HEK293 (cell line): ENCODE data around the gene PAXX.

Experiments used
- CTCF ChIA-PET: fragments of 350-600 bp; formaldehyde crosslinking; extraction: SDS; loops from one replicate; lab custom pipeline; 2021; ENCODE audit warnings: antibody characterized with exemption; lab: Yijun Ruan, JAX
- POLR2A ChIA-PET: fragments of 300-600 bp; formaldehyde crosslinking; extraction: SDS; loops from one replicate; lab custom pipeline; 2020; ENCODE audit warnings: antibody characterized with exemption, inconsistent platforms; lab: Yijun Ruan, JAX
- H3K27ac ChIP-seq: fragments of 200-500 bp; sonication (Bioruptor generic); 2 replicates; pipeline ENCODE4 v1.5.1; 2014; ENCODE audit warnings: low read depth, low read length, control low read depth, inconsistent platforms; ENCODE audit errors: extremely low read depth
- H3K36me3 ChIP-seq, 2 experiments: fragments of 200-500 bp in 1 of 2; sonication (Bioruptor generic) in 1 of 2; 1 replicate in 1 of 2; 2 replicates in 1 of 2; pipeline ENCODE4 v1.5.1; 2014 to 2017; ENCODE audit warnings: inconsistent platforms in 2 of 2, low read length in 2 of 2; ENCODE audit not compliant: control insufficient read depth in 2 of 2, insufficient read depth in 1 of 2
- H3K4me1 ChIP-seq: fragments of 200-500 bp; sonication (Bioruptor generic); 2 replicates; pipeline ENCODE4 v1.5.1; 2014; ENCODE audit warnings: mild to moderate bottlenecking, low read length, inconsistent platforms; ENCODE audit not compliant: control insufficient read depth, insufficient read depth
- H3K4me3 ChIP-seq: 2 replicates; pipeline ENCODE4 v1.5.1; 2011; ENCODE audit warnings: low read depth, mild to moderate bottlenecking, control low read depth, low read length, moderate library complexity
- H3K9me3 ChIP-seq: fragments of 200-500 bp; sonication (Bioruptor generic); 2 replicates; pipeline ENCODE4 v1.5.1; 2014; ENCODE audit warnings: low read depth, low read length, inconsistent platforms; ENCODE audit not compliant: control insufficient read depth, insufficient read depth
- ZBTB17 ChIP-seq: fragments of 450-650 bp; formaldehyde crosslinking; IDR thresholded peaks from 2 replicates; pipeline ENCODE4 v1.5.1; 2016; ENCODE audit warnings: missing biosample characterization, missing genetic modification characterization
- ZFP69B ChIP-seq: fragments of 450-650 bp; formaldehyde crosslinking; IDR thresholded peaks from 2 replicates; pipeline ENCODE4 v1.5.1; 2016; ENCODE audit warnings: missing biosample characterization, missing genetic modification characterization
- ZNF132 ChIP-seq: fragments of 450-650 bp; formaldehyde crosslinking; IDR thresholded peaks from 2 replicates; pipeline ENCODE4 v1.5.1; 2017; ENCODE audit warnings: missing biosample characterization, missing genetic modification characterization, borderline replicate concordance
- ZNF138 ChIP-seq: fragments of 450-650 bp; formaldehyde crosslinking; IDR thresholded peaks from 2 replicates; pipeline ENCODE4 v1.5.1; 2016; ENCODE audit warnings: missing biosample characterization, missing genetic modification characterization, borderline replicate concordance
- ZNF341 ChIP-seq: fragments of 450-650 bp; formaldehyde crosslinking; IDR thresholded peaks from 2 replicates; pipeline ENCODE4; 2016; ENCODE audit warnings: low read depth, missing biosample characterization, missing genetic modification characterization
- ZNF37A ChIP-seq: fragments of 450-650 bp; IDR thresholded peaks from 2 replicates; pipeline ENCODE4 v1.5.1; 2018; ENCODE audit warnings: missing biosample characterization, missing genetic modification characterization
- ZNF394 ChIP-seq: fragments of 450-650 bp; formaldehyde crosslinking; IDR thresholded peaks from 2 replicates; pipeline ENCODE4 v1.5.1; 2016; ENCODE audit warnings: missing biosample characterization, missing genetic modification characterization, mild to moderate bottlenecking, moderate library complexity, borderline replicate concordance
- ZNF416 ChIP-seq: fragments of 450-650 bp; formaldehyde crosslinking; IDR thresholded peaks from 2 replicates; pipeline ENCODE4 v1.5.1; 2016; ENCODE audit warnings: missing biosample characterization, missing genetic modification characterization
- ZNF501 ChIP-seq: fragments of 450-650 bp; formaldehyde crosslinking; IDR thresholded peaks from 2 replicates; pipeline ENCODE4 v1.5.1; 2016; ENCODE audit warnings: missing biosample characterization, missing genetic modification characterization
- ZNF555 ChIP-seq: fragments of 450-650 bp; formaldehyde crosslinking; conservative IDR thresholded peaks from 2 replicates; pipeline ENCODE4 v1.5.1; 2017; ENCODE audit warnings: missing biosample characterization, mild to moderate bottlenecking, missing genetic modification characterization, inconsistent platforms
- ZNF600 ChIP-seq: fragments of 450-650 bp; formaldehyde crosslinking; IDR thresholded peaks from 2 replicates; pipeline ENCODE4 v1.5.1; 2016; ENCODE audit warnings: missing biosample characterization, missing genetic modification characterization
- ZNF677 ChIP-seq: fragments of 450-650 bp; IDR thresholded peaks from 2 replicates; pipeline ENCODE4 v1.5.0; 2018; ENCODE audit warnings: missing biosample characterization, mild to moderate bottlenecking, missing genetic modification characterization, moderate library complexity
- TF ChIP-seq, protein P1 (sequence below): fragments of 450-650 bp; formaldehyde crosslinking; IDR thresholded peaks from 2 replicates; pipeline ENCODE4 v1.5.1; 2016; ENCODE audit warnings: missing biosample characterization, missing genetic modification characterization
- TF ChIP-seq, protein P2 (sequence below): fragments of 450-650 bp; formaldehyde crosslinking; IDR thresholded peaks from 2 replicates; pipeline ENCODE4 v1.5.1; 2016; ENCODE audit warnings: missing biosample characterization, missing genetic modification characterization
- TF ChIP-seq, protein P3 (sequence below): fragments of 450-650 bp; formaldehyde crosslinking; IDR thresholded peaks from 2 replicates; pipeline ENCODE4 v1.5.1; 2017; ENCODE audit warnings: missing biosample characterization, mild to moderate bottlenecking, missing genetic modification characterization, moderate library complexity
- TF ChIP-seq, protein P4 (sequence below): fragments of 450-650 bp; formaldehyde crosslinking; IDR thresholded peaks from 2 replicates; pipeline ENCODE4 v1.5.1; 2016; ENCODE audit warnings: missing biosample characterization, missing genetic modification characterization
- TF ChIP-seq, protein P5 (sequence below): fragments of 450-650 bp; formaldehyde crosslinking; IDR thresholded peaks from 2 replicates; pipeline ENCODE4 v1.5.1; 2016; ENCODE audit warnings: missing biosample characterization, missing genetic modification characterization

Gene PAXX

DNA sequence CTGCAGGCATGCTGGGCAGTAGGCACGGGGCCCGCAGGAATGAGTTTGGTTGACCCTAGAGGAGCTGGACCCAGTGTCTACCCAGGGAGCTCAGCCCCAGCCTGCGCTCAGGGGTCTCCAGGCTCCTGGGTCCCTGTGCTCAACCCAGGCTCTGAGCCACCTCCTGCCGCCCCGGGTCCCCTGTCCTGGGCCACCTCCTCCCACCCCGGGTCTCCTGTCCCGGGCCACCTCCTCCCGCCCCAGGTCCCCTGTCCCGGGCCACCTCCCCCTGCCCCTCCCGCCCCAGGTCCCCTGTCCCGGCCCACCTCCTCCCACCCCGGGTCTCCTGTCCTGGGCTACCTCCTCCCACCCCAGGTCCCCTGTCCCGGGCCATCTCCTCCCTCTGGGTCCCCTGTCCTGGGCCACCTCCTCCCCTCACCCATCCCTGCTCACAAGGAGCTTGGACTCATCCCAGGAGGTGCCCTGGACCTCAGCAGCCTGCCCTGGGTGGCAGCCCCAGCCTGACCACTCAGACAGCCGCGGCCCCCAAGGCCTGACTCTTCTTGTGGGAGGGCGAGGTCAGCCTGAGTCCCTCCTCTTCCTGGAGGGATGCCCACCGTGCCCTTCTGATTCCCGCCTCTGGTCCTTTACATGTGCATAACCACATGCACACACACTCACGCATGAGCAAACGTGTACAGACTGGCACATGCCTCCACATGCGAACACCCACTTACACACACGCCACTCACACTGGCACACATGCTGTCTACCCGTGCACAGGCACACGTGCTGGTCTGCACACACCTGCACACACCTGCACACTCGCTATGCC lies 37.7 kb upstream of the PAXX start:
- no peaks in the 10 kb centered on the region; the same call in 1 of the 2 replicates for H3K4me1 ChIP-seq
- TF ChIP-seq ZNF341: no peak
- TF ChIP-seq, protein P1, sequence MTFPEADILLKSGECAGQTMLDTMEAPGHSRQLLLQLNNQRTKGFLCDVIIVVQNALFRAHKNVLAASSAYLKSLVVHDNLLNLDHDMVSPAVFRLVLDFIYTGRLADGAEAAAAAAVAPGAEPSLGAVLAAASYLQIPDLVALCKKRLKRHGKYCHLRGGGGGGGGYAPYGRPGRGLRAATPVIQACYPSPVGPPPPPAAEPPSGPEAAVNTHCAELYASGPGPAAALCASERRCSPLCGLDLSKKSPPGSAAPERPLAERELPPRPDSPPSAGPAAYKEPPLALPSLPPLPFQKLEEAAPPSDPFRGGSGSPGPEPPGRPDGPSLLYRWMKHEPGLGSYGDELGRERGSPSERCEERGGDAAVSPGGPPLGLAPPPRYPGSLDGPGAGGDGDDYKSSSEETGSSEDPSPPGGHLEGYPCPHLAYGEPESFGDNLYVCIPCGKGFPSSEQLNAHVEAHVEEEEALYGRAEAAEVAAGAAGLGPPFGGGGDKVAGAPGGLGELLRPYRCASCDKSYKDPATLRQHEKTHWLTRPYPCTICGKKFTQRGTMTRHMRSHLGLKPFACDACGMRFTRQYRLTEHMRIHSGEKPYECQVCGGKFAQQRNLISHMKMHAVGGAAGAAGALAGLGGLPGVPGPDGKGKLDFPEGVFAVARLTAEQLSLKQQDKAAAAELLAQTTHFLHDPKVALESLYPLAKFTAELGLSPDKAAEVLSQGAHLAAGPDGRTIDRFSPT (tag by site-specific recombination): peak; percentile 56; the same call in 1 of the 2 replicates
- ChIA-PET POLR2A (interaction anchor here (0.5 kb wide), 1 partner anchor 16 kb away, joined by 5 read pairs; no protein-coding TSS in a partner anchor), CTCF (interaction anchor here (1.0 to 1.6 kb wide), 4 partner anchors 9 to 81 kb away, joined by 3 to 6 read pairs (median 4); partner anchors contain the start of genes C8G and PAXX)
- H3K9me3 ChIP-seq: no peaks in the 10 kb centered on the region
- no peaks in the 10 kb centered on the region for H3K36me3 ChIP-seq
- no peak overlapping the region for H3K27ac ChIP-seq
- H3K4me3 ChIP-seq: no peak overlapping the region

DNA sequence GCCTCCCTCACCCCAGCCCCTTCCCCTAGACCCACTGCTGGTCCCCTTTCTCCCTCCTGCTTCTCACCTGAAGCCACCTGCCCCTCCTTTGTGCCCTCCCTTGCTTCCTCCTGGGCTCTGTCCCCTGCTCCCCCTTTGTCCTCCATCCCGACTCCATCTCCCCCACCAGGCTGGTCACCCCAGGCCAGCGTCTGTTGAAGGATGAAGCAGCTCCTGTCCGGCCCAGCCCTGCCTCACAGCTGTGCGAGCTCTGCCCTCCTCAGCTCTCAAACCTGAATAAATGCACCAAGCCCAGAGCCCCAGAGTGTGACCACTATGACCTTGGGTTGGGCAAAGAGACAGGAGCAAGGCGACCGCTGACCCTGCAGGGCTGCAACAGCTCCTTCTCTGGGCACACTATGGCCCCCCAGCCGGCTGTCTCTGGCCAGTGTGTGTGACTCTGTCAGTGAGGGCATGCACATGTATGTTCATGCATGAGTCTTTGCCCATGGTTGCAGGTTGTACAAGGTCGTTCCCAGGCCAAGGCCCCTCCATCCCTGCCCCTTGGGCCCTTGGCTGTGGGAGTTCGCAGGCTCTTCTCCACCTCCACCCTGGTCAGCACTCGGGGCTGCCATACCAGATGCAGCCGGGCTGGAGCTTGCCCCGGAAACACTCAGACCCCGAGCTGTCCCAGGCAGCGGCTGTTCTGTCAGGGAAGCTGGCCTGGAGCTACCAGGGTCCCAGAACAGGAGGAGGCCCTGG lies 36.9 kb upstream of the PAXX start:
- TF ChIP-seq ZNF132 (tag by site-specific recombination): no peak
- no peak for TF ChIP-seq ZNF37A (tag by site-specific recombination)
- no peak for TF ChIP-seq ZNF394 (tag by site-specific recombination)
- TF ChIP-seq ZNF677 (tag by site-specific recombination): no peak
- no peak for TF ChIP-seq ZNF555
- TF ChIP-seq, protein P2, sequence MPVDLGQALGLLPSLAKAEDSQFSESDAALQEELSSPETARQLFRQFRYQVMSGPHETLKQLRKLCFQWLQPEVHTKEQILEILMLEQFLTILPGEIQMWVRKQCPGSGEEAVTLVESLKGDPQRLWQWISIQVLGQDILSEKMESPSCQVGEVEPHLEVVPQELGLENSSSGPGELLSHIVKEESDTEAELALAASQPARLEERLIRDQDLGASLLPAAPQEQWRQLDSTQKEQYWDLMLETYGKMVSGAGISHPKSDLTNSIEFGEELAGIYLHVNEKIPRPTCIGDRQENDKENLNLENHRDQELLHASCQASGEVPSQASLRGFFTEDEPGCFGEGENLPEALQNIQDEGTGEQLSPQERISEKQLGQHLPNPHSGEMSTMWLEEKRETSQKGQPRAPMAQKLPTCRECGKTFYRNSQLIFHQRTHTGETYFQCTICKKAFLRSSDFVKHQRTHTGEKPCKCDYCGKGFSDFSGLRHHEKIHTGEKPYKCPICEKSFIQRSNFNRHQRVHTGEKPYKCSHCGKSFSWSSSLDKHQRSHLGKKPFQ (tag by site-specific recombination): no peak
- TF ChIP-seq ZNF138 (tag by site-specific recombination): no peak
- TF ChIP-seq ZNF416: no peak
- TF ChIP-seq, protein P3, sequence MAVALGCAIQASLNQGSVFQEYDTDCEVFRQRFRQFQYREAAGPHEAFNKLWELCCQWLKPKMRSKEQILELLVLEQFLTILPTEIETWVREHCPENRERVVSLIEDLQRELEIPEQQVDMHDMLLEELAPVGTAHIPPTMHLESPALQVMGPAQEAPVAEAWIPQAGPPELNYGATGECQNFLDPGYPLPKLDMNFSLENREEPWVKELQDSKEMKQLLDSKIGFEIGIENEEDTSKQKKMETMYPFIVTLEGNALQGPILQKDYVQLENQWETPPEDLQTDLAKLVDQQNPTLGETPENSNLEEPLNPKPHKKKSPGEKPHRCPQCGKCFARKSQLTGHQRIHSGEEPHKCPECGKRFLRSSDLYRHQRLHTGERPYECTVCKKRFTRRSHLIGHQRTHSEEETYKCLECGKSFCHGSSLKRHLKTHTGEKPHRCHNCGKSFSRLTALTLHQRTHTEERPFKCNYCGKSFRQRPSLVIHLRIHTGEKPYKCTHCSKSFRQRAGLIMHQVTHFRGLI (tag by site-specific recombination): no peak
- POLR2A ChIA-PET: no interaction called here
- H3K4me3 ChIP-seq: no peak overlapping the region
- no peak overlapping the region for H3K27ac ChIP-seq
- H3K36me3 ChIP-seq: no peaks in the 10 kb centered on the region
- CTCF ChIA-PET: interaction anchor here (0.7 to 1.0 kb wide), 3 partner anchors 10 to 80 kb away, joined by 3 to 4 read pairs (median 3); partner anchors contain the start of gene C8G
- no peaks in the 10 kb centered on the region for H3K9me3 ChIP-seq
- H3K4me1 ChIP-seq: no peaks in the 10 kb centered on the region; the same call in 1 of the 2 replicates

DNA sequence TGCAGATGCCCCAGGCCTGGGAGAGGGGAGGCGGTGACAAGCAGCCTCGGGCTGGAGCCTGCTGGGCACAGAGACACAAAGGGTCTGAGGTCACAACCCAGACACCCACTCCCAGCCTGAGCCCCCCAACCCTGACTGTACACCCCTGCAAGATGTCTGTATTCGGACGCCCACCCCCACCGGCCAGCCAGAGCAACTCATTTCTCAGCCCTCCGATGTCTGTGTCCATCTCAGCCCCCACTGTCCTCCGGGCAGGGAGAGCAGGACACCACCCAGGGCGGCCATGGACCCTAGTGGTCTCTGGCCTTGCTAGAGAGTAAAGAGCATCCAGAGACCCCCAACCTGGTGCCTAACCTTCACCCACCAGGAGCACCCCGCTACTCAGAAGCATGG lies 36.3 kb upstream of the PAXX start:
- ChIA-PET POLR2A (no interaction called here), CTCF (interaction anchor here (0.7 to 1.0 kb wide), 2 partner anchors 11 to 18 kb away, joined by 3 read pairs; partner anchors contain the start of gene C8G)
- H3K4me1 ChIP-seq: no peaks in the 10 kb centered on the region
- no peaks in the 10 kb centered on the region for H3K9me3 ChIP-seq
- no peaks in the 10 kb centered on the region for H3K36me3 ChIP-seq
- H3K4me3 ChIP-seq: no peak overlapping the region
- no peak overlapping the region for H3K27ac ChIP-seq
- TF ChIP-seq, protein P4, sequence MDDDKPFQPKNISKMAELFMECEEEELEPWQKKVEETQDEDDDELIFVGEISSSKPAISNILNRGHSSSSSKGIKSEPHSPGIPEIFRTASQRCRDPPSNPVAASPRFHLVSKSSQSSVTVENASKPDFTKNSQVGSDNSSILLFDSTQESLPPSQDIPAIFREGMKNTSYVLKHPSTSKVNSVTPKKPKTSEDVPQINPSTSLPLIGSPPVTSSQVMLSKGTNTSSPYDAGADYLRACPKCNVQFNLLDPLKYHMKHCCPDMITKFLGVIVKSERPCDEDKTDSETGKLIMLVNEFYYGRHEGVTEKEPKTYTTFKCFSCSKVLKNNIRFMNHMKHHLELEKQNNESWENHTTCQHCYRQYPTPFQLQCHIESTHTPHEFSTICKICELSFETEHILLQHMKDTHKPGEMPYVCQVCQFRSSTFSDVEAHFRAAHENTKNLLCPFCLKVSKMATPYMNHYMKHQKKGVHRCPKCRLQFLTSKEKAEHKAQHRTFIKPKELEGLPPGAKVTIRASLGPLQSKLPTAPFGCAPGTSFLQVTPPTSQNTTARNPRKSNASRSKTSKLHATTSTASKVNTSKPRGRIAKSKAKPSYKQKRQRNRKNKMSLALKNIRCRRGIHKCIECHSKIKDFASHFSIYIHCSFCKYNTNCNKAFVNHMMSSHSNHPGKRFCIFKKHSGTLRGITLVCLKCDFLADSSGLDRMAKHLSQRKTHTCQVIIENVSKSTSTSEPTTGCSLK (tag by site-specific recombination): no peak
- TF ChIP-seq ZNF600 (tag by site-specific recombination) (no peak), ZBTB17 (tag by site-specific recombination) (no peak), ZNF501 (tag by site-specific recombination) (no peak), ZFP69B (no peak)
- TF ChIP-seq, protein P5, sequence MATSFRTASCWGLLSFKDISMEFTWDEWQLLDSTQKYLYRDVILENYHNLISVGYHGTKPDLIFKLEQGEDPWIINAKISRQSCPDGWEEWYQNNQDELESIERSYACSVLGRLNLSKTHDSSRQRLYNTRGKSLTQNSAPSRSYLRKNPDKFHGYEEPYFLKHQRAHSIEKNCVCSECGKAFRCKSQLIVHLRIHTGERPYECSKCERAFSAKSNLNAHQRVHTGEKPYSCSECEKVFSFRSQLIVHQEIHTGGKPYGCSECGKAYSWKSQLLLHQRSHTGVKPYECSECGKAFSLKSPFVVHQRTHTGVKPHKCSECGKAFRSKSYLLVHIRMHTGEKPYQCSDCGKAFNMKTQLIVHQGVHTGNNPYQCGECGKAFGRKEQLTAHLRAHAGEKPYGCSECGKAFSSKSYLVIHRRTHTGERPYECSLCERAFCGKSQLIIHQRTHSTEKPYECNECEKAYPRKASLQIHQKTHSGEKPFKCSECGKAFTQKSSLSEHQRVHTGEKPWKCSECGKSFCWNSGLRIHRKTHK (tag by site-specific recombination): no peak
